ENCODE results near the gene KRTAP12-3. TPM values are rescaled to one million over a fixed set of nuclear protein-coding genes. Genes with fewer than 3 reads are reported as not detected.

The KRTAP12-3 gene
- total RNA-seq, 2 donors from 2014 or later: not detected

GRCh38 chr21:44697811-44698734 is 40.3 kb downstream of the KRTAP12-3 start:
- ATAC-seq (no peak), DNase-seq (no peak)
- intact Hi-C loops (cut with DNase I): no loop called here

GRCh38 chr21:44699502-44700001 is 41.8 kb downstream of the KRTAP12-3 start:
- DNase-seq (no peak), ATAC-seq (no peak)
- intact Hi-C loops (cut with DNase I): no loop called here

- DNase-seq (no peak), ATAC-seq (no peak)
- intact Hi-C loops (cut with DNase I): no loop called here
These were observed 42.6 kb downstream of the KRTAP12-3 start for GRCh38 chr21:44700101-44701022.

- no peak for ATAC-seq
- no peak for DNase-seq
- intact Hi-C loops (cut with DNase I): no loop called here
These were observed 43.3 kb downstream of the KRTAP12-3 start for GRCh38 chr21:44701023-44701400.

- intact Hi-C loops (cut with DNase I): no loop called here
- DNase-seq (no peak), ATAC-seq (no peak)
These were observed 43.8 kb downstream of the KRTAP12-3 start for GRCh38 chr21:44701541-44701940.

GRCh38 chr21:44702111-44702972 is 44.6 kb downstream of the KRTAP12-3 start:
- DNase-seq: no peak
- intact Hi-C loops (cut with DNase I): no loop called here
- no peak for ATAC-seq

GRCh38 chr21:44702973-44703730 is 45.4 kb downstream of the KRTAP12-3 start:
- ATAC-seq (no peak), DNase-seq (no peak)
- intact Hi-C loops (cut with DNase I): no loop called here

GRCh38 chr21:44703731-44704635 is 46.3 kb downstream of the KRTAP12-3 start:
- no peak for DNase-seq
- ATAC-seq: no peak
- intact Hi-C loops (cut with DNase I): no loop called here

- ATAC-seq: no peak
- DNase-seq: no peak
- intact Hi-C loops (cut with DNase I): no loop called here
These were observed 46.9 kb downstream of the KRTAP12-3 start for GRCh38 chr21:44704636-44705001.

- no peak for DNase-seq
These were observed 48.4 kb downstream of the KRTAP12-3 start for GRCh38 chr21:44706026-44706705.

GRCh38 chr21:44706706-44707581 is 49.2 kb downstream of the KRTAP12-3 start:
- no peak for DNase-seq
- intact Hi-C loops (cut with DNase I): no loop called here
- no peak for ATAC-seq

More at GRCh38 chr21:44706026-44706705, 48.4 kb downstream of the KRTAP12-3 start:
- intact Hi-C loops (cut with DNase I): no loop called here
- no peak for ATAC-seq

Other genes with a start within 250 kb of the KRTAP12-3 start
- gene LRRC3, start 202.4 kb upstream of the KRTAP12-3 start, total RNA-seq: 1 to 10 TPM; 1.4 to 2.5 TPM
- not detected for gene KRTAP10-1, start 117.7 kb upstream of the KRTAP12-3 start, total RNA-seq
- not detected for gene KRTAP10-2, start 106.4 kb upstream of the KRTAP12-3 start, total RNA-seq
- not detected for gene KRTAP10-3, start 99.1 kb upstream of the KRTAP12-3 start, total RNA-seq
- gene KRTAP10-4, start 84.2 kb upstream of the KRTAP12-3 start, total RNA-seq: not detected
- not detected for gene KRTAP10-5, start 77.3 kb upstream of the KRTAP12-3 start, total RNA-seq
- gene KRTAP10-6, start 65.4 kb upstream of the KRTAP12-3 start, total RNA-seq: not detected
- not detected for gene KRTAP10-7, start 57.3 kb upstream of the KRTAP12-3 start, total RNA-seq
- not detected for gene KRTAP10-8, start 45.9 kb upstream of the KRTAP12-3 start, total RNA-seq
- not detected for gene KRTAP10-9, start 30.8 kb upstream of the KRTAP12-3 start, total RNA-seq
- gene KRTAP10-10, start 20.6 kb upstream of the KRTAP12-3 start, total RNA-seq: not detected
- gene KRTAP10-11, start 11.5 kb upstream of the KRTAP12-3 start, total RNA-seq: not detected
- gene KRTAP12-4, start 3.3 kb upstream of the KRTAP12-3 start, total RNA-seq: not detected
- gene KRTAP12-2, start 9.0 kb downstream of the KRTAP12-3 start, total RNA-seq: not detected
- gene KRTAP12-1, start 24.2 kb downstream of the KRTAP12-3 start, total RNA-seq: not detected
- gene KRTAP10-12, start 39.2 kb downstream of the KRTAP12-3 start, total RNA-seq: not detected
- 1 to 10 TPM in 1 of 2 donors, under 1 TPM in 1; 0.39 to 1.6 TPM for gene TSPEAR, start 53.6 kb downstream of the KRTAP12-3 start, total RNA-seq
- gene UBE2G2, start 143.9 kb downstream of the KRTAP12-3 start, total RNA-seq: 10 to 100 TPM; 62.0 to 83.0 TPM
- gene SUMO3, start 160.1 kb downstream of the KRTAP12-3 start, total RNA-seq: 10 to 100 TPM; 71.2 to 93.3 TPM
- 100 to 1,000 TPM; 181 to 195 TPM for gene PTTG1IP, start 215.8 kb downstream of the KRTAP12-3 start, total RNA-seq

Data from left cardiac atrium (tissue), 4 donors.